Liver (tissue), 9 donors: ENCODE data around the gene SEPTIN5. TPM values are rescaled to one million over a fixed set of nuclear protein-coding genes. Genes with fewer than 3 reads are reported as not detected.

Source experiments
- DNase-seq: peaks from one replicate; pipeline ENCODE4 v3.0.0-alpha.2; 2017; ENCODE audit warnings: low spot score
- H3K27ac ChIP-seq, 2 donors: one replicate each; pipeline ENCODE4 v1.7.0; 2013; ENCODE audit warnings: inconsistent platforms in 2 of 2, low read length in 2 of 2, control low read depth in 1 of 2, low read depth in 1 of 2, mild to moderate bottlenecking in 1 of 2
- H3K27me3 ChIP-seq, 4 donors: one replicate each; pipeline versions ENCODE4 v1.6.1 to v1.7.0; 2013; ENCODE audit warnings: low read length in 3 of 4, inconsistent platforms in 1 of 4, mild to moderate bottlenecking in 1 of 4, moderate library complexity in 1 of 4; ENCODE audit not compliant: control insufficient read depth in 4 of 4, insufficient read depth in 4 of 4
- H3K36me3 ChIP-seq, 4 donors: one replicate each; pipeline versions ENCODE4 v1.6.1 to v1.7.0; 2013; ENCODE audit warnings: low read length in 3 of 4, mild to moderate bottlenecking in 3 of 4, low read depth in 1 of 4, moderate library complexity in 1 of 4; ENCODE audit not compliant: control insufficient read depth in 4 of 4, insufficient read depth in 3 of 4
- H3K4me1 ChIP-seq, 4 donors: one replicate each; pipeline versions ENCODE4 v1.6.1 to v1.7.0; 2013; ENCODE audit warnings: low read length in 3 of 4, mild to moderate bottlenecking in 3 of 4, moderate library complexity in 1 of 4; ENCODE audit not compliant: control insufficient read depth in 4 of 4, insufficient read depth in 4 of 4
- H3K4me3 ChIP-seq, 3 donors: one replicate each; pipeline versions ENCODE4 v1.6.1 to v1.7.0; 2013; ENCODE audit warnings: low read length in 3 of 3, control low read depth in 1 of 3, low read depth in 1 of 3, mild to moderate bottlenecking in 1 of 3
- H3K9ac ChIP-seq, 2 donors: one replicate each; pipeline ENCODE4 v1.7.0; 2013; ENCODE audit warnings: low read length in 2 of 2, mild to moderate bottlenecking in 2 of 2, moderate library complexity in 2 of 2, control low read depth in 1 of 2, low read depth in 1 of 2
- H3K9me3 ChIP-seq, 4 donors: one replicate each; pipeline versions ENCODE4 v1.6.1 to v1.7.0; 2013; ENCODE audit warnings: low read length in 3 of 4; ENCODE audit not compliant: control insufficient read depth in 4 of 4
- ATF3 ChIP-seq: IDR thresholded peaks from 2 replicates; pipeline ENCODE4 v1.6.1; 2016; ENCODE audit warnings: antibody characterized with exemption
- CTCF ChIP-seq: fragments of 150-350 bp; IDR thresholded peaks from 2 replicates; pipeline ENCODE4 v1.5.1; 2017; ENCODE audit warnings: improper control_type of control experiment, low read depth, low read length; ENCODE audit not compliant: missing input control
- EGR1 ChIP-seq, 2 donors: IDR thresholded peaks; 2 replicates each; pipeline ENCODE4 v1.6.1; 2016 to 2018; ENCODE audit warnings: antibody characterized with exemption in 2 of 2, low read depth in 2 of 2
- FOXA1 ChIP-seq: IDR thresholded peaks from 2 replicates; pipeline ENCODE4 v1.6.1; 2016; ENCODE audit warnings: antibody characterized with exemption
- FOXA2 ChIP-seq: IDR thresholded peaks from 2 replicates; pipeline ENCODE4 v1.6.1; 2016; ENCODE audit warnings: antibody characterized with exemption
- GABPA ChIP-seq, 2 donors: IDR thresholded peaks in 1 of 2; conservative IDR thresholded peaks in 1 of 2; 2 replicates each; pipeline ENCODE4 v1.6.1; 2016; ENCODE audit warnings: antibody characterized with exemption in 2 of 2, mild to moderate bottlenecking in 1 of 2, moderate library complexity in 1 of 2
- HNF4A ChIP-seq, 2 donors: conservative IDR thresholded peaks; 2 replicates each; pipeline ENCODE4 v1.6.1; 2016; ENCODE audit warnings: antibody characterized with exemption in 2 of 2, mild to moderate bottlenecking in 2 of 2
- HNF4G ChIP-seq: IDR thresholded peaks from 2 replicates; pipeline ENCODE4 v1.6.1; 2016; ENCODE audit warnings: antibody characterized with exemption
- JUND ChIP-seq, 2 donors: IDR thresholded peaks; 2 replicates each; pipeline ENCODE4 v1.6.1; 2016; ENCODE audit warnings: antibody characterized with exemption in 2 of 2
- MAX ChIP-seq: IDR thresholded peaks from 2 replicates; pipeline ENCODE4 v1.6.1; 2016; ENCODE audit warnings: antibody characterized with exemption
- NR2F2 ChIP-seq: IDR thresholded peaks from 2 replicates; pipeline ENCODE4 v1.6.1; 2016; ENCODE audit warnings: antibody characterized with exemption
- RAD21 ChIP-seq, 2 donors: IDR thresholded peaks; 2 replicates each; pipeline ENCODE4 v1.6.1; 2016; ENCODE audit warnings: antibody characterized with exemption in 2 of 2, mild to moderate bottlenecking in 2 of 2
- REST ChIP-seq: IDR thresholded peaks from 2 replicates; pipeline ENCODE4 v1.6.1; 2016; ENCODE audit warnings: antibody characterized with exemption, mild to moderate bottlenecking
- RXRA ChIP-seq, 2 donors: IDR thresholded peaks; 2 replicates each; pipeline ENCODE4 v1.6.1; 2017 to 2018; ENCODE audit warnings: antibody characterized with exemption in 2 of 2, mild to moderate bottlenecking in 1 of 2
- SP1 ChIP-seq: IDR thresholded peaks from 2 replicates; pipeline ENCODE4 v1.6.1; 2018; ENCODE audit warnings: antibody characterized with exemption, mild to moderate bottlenecking
- TAF1 ChIP-seq: conservative IDR thresholded peaks from 2 replicates; pipeline ENCODE4 v1.6.1; 2016; ENCODE audit warnings: antibody characterized with exemption, mild to moderate bottlenecking
- YY1 ChIP-seq: IDR thresholded peaks from 2 replicates; pipeline ENCODE4 v1.6.1; 2016; ENCODE audit warnings: antibody characterized with exemption, mild to moderate bottlenecking
- ZBTB33 ChIP-seq: IDR thresholded peaks from 2 replicates; pipeline ENCODE4 v1.6.1; 2016; ENCODE audit warnings: antibody characterized with exemption
- WGBS: extraction: QIAGEN DNeasy Blood & Tissue Kit; methylation state at CpG from one replicate; pipeline ENCODE4 v1.1.7; 2013; 5-methylcytosine and 5-hydroxymethylcytosine counted together
- polyA plus RNA-seq, 2 donors: library from polyadenylated mRNA; stranded (reverse) in 1 of 2; unstranded in 1 of 2; fragments of 200-250 nt in 1 of 2; fragments of >200 nt in 1 of 2; fragmentation: Nextera tagmentation in 1 of 2; extraction: Ambion mirVana in 1 of 2; gene quantifications; one replicate each; pipeline versions ENCODE4 v1.2.1 to v1.2.3, GENCODE V29; 2013 to 2015
- total RNA-seq, 2 donors: library from RNA; depleted of rRNA; stranded (reverse); fragments of >200 nt; gene quantifications; one replicate each; pipeline ENCODE4 v1.2.3, GENCODE V29; 2014
- donor health status: healthy.
- donor health status: healthy.
- donor health status: healthy.
- donor health status: healthy.
- donor health status: healthy.

SEPTIN5 gene
- total and polyA plus RNA-seq, 4 donors: 0.26 to 3.5 (median 2.8) TPM

- 71% methylated on average over 10 of the region's 10 CpGs for WGBS
- Histone ChIP-seq H3K27me3 (no peaks in the 10 kb centered on the region), H3K4me3 (no peak overlapping the region), H3K27ac (no peak overlapping the region), H3K36me3 (no peaks in the 10 kb centered on the region), H3K4me1 (no peaks in the 10 kb centered on the region), H3K9me3 (no peaks in the 10 kb centered on the region), H3K9ac (no peak overlapping the region)
- no peak for DNase-seq
- TF ChIP-seq FOXA1: no peak
- TF ChIP-seq MAX: no peak
- TF ChIP-seq ZBTB33: no peak
- TF ChIP-seq EGR1 (IDR thresholded peaks at IDR 0.05; ENCODE audit: low read depth in 2 of 2): no peak
- TF ChIP-seq CTCF: no peak
- TF ChIP-seq GABPA (IDR thresholded peaks at IDR 0.05 in 1 of 2, conservative IDR thresholded peaks at IDR 0.05 in 1 of 2): no peak
- no peak for TF ChIP-seq HNF4G
- TF ChIP-seq REST: no peak
- TF ChIP-seq SP1: no peak
- TF ChIP-seq TAF1: no peak
- no peak for TF ChIP-seq FOXA2
- TF ChIP-seq YY1: no peak
- TF ChIP-seq ATF3: no peak
- no peak for TF ChIP-seq NR2F2
- no peak for TF ChIP-seq RXRA (IDR thresholded peaks at IDR 0.05)
- no peak for TF ChIP-seq HNF4A (conservative IDR thresholded peaks at IDR 0.05)
- no peak for TF ChIP-seq JUND (IDR thresholded peaks at IDR 0.05)
- TF ChIP-seq RAD21 (IDR thresholded peaks at IDR 0.05): no peak
These were observed 39.4 kb upstream of the SEPTIN5 start for GRCh38 chr22:19674929-19675253.

GRCh38 chr22:19675428-19675827 is 38.9 kb upstream of the SEPTIN5 start:
- Histone ChIP-seq H3K27me3 (peaks cover 0 to 4% (median 0%) of the 10 kb centered on the region in 4 donors), H3K9ac (no peak overlapping the region), H3K36me3 (no peaks in the 10 kb centered on the region), H3K4me3 (no peak overlapping the region), H3K4me1 (no peaks in the 10 kb centered on the region), H3K27ac (no peak overlapping the region), H3K9me3 (no peaks in the 10 kb centered on the region)
- WGBS: 90% methylated on average over 7 of the region's 7 CpGs
- no peak for DNase-seq
- TF ChIP-seq HNF4G (no peak), REST (no peak), TAF1 (no peak), JUND (IDR thresholded peaks at IDR 0.05) (no peak), SP1 (no peak), RAD21 (IDR thresholded peaks at IDR 0.05) (no peak), NR2F2 (no peak), MAX (no peak), EGR1 (IDR thresholded peaks at IDR 0.05; ENCODE audit: low read depth in 2 of 2) (no peak), RXRA (IDR thresholded peaks at IDR 0.05) (no peak), CTCF (no peak), GABPA (IDR thresholded peaks at IDR 0.05 in 1 of 2, conservative IDR thresholded peaks at IDR 0.05 in 1 of 2) (no peak)
